Thoracic aorta (tissue), 2 donors: Measurements from ENCODE around the gene C1orf53. TPM values are rescaled to one million over a fixed set of nuclear protein-coding genes. Genes with fewer than 3 reads are reported as not detected.
A peak's percentile ranks its signal among the peaks of the same experiment; 100 is the strongest.
"Not testable (repeated sequence)": the region's sequence is repeated elsewhere in the genome, so short reads cannot be mapped to it uniquely, and the experiment has no call there.

Experiments
- ATAC-seq: fragments of 150-250 bp; one replicate; pipeline ENCODE4 v1.8.0; 2017; ENCODE audit warnings: low read depth; ENCODE audit not compliant: insufficient number of reproducible peaks, low FRiP score
- DNase-seq: peaks from one replicate; pipeline ENCODE4 v3.0.0-alpha.2; 2020; ENCODE audit warnings: low spot score
- H3K27ac ChIP-seq, 2 donors: fragments of 200-600 bp; sonication (generic); 1 replicate in 1 of 2; 2 replicates in 1 of 2; pipeline ENCODE4 v1.5.1; 2016; ENCODE audit warnings: mild to moderate bottlenecking in 2 of 2, moderate library complexity in 2 of 2
- H3K27me3 ChIP-seq: fragments of 200-600 bp; sonication (generic); replicated peaks from 2 replicates; pipeline ENCODE4 v1.6.0; 2016; ENCODE audit warnings: mild to moderate bottlenecking; ENCODE audit not compliant: insufficient read depth
- H3K36me3 ChIP-seq: fragments of 200-600 bp; sonication (generic); one replicate; pipeline ENCODE4 v1.5.1; 2016
- H3K4me1 ChIP-seq, 2 donors: fragments of 200-600 bp; sonication (generic); 1 replicate in 1 of 2; 2 replicates in 1 of 2; pipeline versions ENCODE4 v1.5.1 to v1.6.0; 2016; ENCODE audit warnings: low read depth in 2 of 2, mild to moderate bottlenecking in 1 of 2; ENCODE audit not compliant: control insufficient read depth in 1 of 2
- H3K4me3 ChIP-seq: fragments of 200-600 bp; sonication (generic); 2 replicates; pipeline ENCODE4 v1.5.1; 2016; ENCODE audit warnings: mild to moderate bottlenecking
- H3K9me3 ChIP-seq: fragments of 200-600 bp; sonication (generic); 2 replicates; pipeline ENCODE4 v1.5.1; 2016
- CTCF ChIP-seq: fragments of 200-600 bp; sonication (generic); IDR thresholded peaks from one replicate; pipeline ENCODE4 v1.5.1; 2019; ENCODE audit warnings: antibody characterized with exemption
- total RNA-seq, 2 donors: library from RNA; depleted of rRNA; stranded (reverse); fragments of >200 nt; gene quantifications; one replicate each; pipeline versions ENCODE4 v1.1.0 to v1.2.3, GENCODE V29; 2016

Gene C1orf53
- total RNA-seq, 2 donors from 2014 or later, result not detected

- Histone ChIP-seq H3K4me1 (no peaks in the 10 kb centered on the region), H3K36me3 (no peaks in the 10 kb centered on the region), H3K9me3 (no peaks in the 10 kb centered on the region), H3K4me3 (no peak overlapping the region), H3K27ac (no peak overlapping the region), H3K27me3 (no peaks in the 10 kb centered on the region)
- no peak for TF ChIP-seq CTCF
- DNase-seq (no peak), ATAC-seq (no peak)
Measured at GRCh38 chr1:197865809-197866208, 36.6 kb upstream of the C1orf53 start.

GRCh38 chr1:197868751-197869489, 33.5 kb upstream of the C1orf53 start:
- ATAC-seq (no peak), DNase-seq (no peak)
- no peaks in the 10 kb centered on the region for H3K27me3 ChIP-seq
- H3K9me3 ChIP-seq, result no peaks in the 10 kb centered on the region
- H3K4me3 ChIP-seq, result no peak overlapping the region
- no peak overlapping the region for H3K27ac ChIP-seq
- no peaks in the 10 kb centered on the region for H3K36me3 ChIP-seq
- no peaks in the 10 kb centered on the region for H3K4me1 ChIP-seq
- TF ChIP-seq CTCF, result peak; percentile 22

- no peak overlapping the region for H3K27ac ChIP-seq
- no peaks in the 10 kb centered on the region for H3K27me3 ChIP-seq
- H3K4me3 ChIP-seq, result no peak overlapping the region
- no peaks in the 10 kb centered on the region for H3K36me3 ChIP-seq
- H3K9me3 ChIP-seq, result no peaks in the 10 kb centered on the region
- no peak for TF ChIP-seq CTCF
- no peaks in the 10 kb centered on the region for H3K4me1 ChIP-seq
- no peak for DNase-seq
- ATAC-seq, result no peak
Measured at GRCh38 chr1:197869490-197870077, 32.8 kb upstream of the C1orf53 start.

GRCh38 chr1:197876894-197877293, 25.5 kb upstream of the C1orf53 start:
- H3K36me3 ChIP-seq, result no peaks in the 10 kb centered on the region
- no peak for DNase-seq

GRCh38 chr1:197880385-197880784, 22.0 kb upstream of the C1orf53 start:
- not testable (repeated sequence) for H3K27me3 ChIP-seq

More at GRCh38 chr1:197876894-197877293, 25.5 kb upstream of the C1orf53 start:
- Histone ChIP-seq H3K27ac (no peak overlapping the region), H3K4me3 (no peak overlapping the region), H3K27me3 (no peaks in the 10 kb centered on the region), H3K9me3 (no peaks in the 10 kb centered on the region), H3K4me1 (no peaks in the 10 kb centered on the region)
- no peak for TF ChIP-seq CTCF
- ATAC-seq, result no peak

GRCh38 chr1:197882241-197882640, 20.2 kb upstream of the C1orf53 start:
- not testable (repeated sequence) for H3K4me3 ChIP-seq, H3K36me3 ChIP-seq, H3K27ac ChIP-seq, ATAC-seq, H3K9me3 ChIP-seq, H3K4me1 ChIP-seq, H3K27me3 ChIP-seq, DNase-seq

More at GRCh38 chr1:197880385-197880784, 22.0 kb upstream of the C1orf53 start:
- not testable (repeated sequence) for H3K36me3 ChIP-seq, ATAC-seq, DNase-seq, H3K9me3 ChIP-seq, H3K27ac ChIP-seq, H3K4me3 ChIP-seq, H3K4me1 ChIP-seq
